NOMO-1 (cell line): Measurements from ENCODE around the gene MCOLN3.
"Not testable (repeated sequence)": the region's sequence is repeated elsewhere in the genome, so short reads cannot be mapped to it uniquely, and the experiment has no call there.

Source experiments
- DNase-seq, 2 experiments: peaks; one replicate each; lab custom pipeline; 2025; ENCODE audit not compliant: unreplicated experiment in 2 of 2; lab: John Stamatoyannopoulos, UW

The MCOLN3 gene

DNA sequence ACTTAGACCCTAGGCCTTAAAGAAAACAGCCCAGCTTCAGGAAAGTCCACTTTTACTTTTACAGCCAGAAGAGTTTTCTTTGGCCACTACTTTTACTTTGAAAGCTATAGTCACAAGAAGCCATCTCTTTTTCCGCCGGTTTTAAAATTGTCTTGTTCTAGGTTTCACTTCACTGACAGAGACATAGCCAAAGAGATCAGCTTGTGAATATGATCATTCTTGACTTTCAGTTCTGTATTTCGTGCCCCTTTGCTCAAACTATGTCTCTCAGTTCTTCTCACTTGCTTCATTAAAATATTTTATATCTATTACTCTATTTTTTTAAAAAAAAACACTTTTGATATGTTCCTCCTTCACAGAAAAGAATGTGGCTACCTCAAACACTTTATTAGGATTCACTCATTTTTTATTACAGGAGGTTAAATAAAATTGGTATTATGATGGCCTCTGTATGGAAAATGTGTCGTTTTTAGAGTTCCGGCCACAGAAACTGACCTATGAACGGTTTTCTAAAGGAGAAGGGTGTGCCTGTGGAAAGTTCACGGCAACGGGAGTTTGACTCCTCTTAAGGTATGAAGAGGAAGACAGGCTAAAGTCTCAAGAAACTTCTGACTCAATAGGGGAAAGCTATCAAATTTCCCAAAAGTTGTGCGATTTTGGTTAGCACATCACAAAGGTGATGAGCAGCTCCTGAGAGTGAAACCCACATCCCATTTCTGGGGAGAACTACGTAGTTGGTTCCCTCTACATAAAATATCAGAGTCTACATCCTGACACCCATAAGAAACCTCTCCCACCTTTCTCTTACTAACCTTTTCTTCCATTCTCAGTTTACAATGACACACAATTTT lies 52.6 kb downstream of the MCOLN3 start:
- DNase-seq = peak; percentile 23 to 89

DNA sequence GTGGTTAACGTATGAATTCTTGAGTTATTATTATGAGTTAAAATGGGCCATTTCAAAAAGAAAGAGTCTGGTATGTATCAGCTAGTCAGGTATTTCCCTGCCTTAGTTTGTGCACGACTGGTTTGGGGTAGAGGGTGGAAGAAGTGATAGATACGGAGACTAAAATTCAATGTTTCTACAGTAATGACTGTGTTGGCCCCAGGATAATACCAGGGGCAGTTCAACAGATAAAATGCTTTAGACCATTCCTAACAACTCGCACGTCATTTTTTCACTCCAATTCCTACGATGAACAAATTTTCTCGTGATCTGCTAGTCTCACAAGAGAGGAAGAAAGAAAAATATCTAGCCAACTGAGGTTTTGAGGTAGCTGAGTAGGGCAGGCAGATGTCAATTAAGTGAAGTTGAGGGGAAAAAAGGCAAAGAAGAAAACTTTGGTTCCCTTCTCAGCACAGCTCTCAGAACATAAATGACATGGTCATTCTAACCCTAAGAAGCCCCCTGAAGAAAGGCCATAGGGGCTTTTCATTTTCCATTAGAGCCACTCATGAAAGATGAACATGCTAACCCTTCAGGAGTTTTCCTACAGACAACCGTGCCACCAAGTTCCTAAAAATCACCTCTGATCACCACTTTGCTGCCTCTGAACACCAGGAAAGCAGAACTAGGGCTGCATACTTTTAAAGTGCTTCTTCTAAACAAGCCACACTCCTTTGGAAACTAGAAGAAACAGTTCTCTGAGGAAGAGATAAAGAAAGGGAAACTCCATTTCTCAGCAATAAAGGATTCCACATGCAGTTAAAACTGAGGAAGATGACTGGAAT lies 57.0 kb downstream of the MCOLN3 start:
- peak; percentile 26 to 74 for DNase-seq

DNA sequence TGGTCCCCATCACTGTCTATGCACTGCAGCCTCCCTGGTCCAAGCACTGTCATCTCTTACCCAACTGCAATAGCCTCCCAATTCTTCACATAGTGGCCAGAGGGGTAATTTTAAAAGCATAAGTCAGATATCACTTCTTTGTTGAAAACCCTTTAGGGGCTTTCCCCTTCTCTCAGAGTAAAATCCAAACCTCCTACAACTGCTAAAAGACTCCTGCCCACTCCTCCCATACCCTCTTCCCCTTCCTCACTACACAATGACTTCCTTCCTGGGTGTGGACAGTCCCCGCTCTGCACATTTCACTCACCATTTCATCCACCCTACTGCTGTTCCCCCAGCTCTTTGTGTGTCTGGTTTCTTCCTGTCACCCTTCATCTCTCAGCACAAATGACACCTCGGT lies 59.7 kb downstream of the MCOLN3 start:
- DNase-seq = no peak

DNA sequence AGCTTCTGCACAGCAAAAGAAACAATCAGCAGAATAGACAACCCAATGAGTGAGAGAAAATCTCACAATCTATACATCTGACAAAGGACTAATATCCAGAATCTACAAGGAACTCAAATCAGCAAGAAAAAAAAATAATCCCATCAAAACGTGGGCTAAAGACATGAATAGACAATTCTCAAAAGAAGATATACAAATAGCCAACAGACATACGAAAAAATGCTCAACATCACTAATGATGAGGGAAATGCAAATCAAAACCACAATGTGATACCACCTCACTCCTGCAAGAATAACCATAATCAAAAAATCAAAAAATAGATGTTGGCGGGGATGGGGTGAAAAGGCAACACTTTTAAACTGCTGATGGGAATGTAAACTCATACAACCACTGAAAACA lies 61.7 kb downstream of the MCOLN3 start:
- not testable (repeated sequence) for DNase-seq

DNA sequence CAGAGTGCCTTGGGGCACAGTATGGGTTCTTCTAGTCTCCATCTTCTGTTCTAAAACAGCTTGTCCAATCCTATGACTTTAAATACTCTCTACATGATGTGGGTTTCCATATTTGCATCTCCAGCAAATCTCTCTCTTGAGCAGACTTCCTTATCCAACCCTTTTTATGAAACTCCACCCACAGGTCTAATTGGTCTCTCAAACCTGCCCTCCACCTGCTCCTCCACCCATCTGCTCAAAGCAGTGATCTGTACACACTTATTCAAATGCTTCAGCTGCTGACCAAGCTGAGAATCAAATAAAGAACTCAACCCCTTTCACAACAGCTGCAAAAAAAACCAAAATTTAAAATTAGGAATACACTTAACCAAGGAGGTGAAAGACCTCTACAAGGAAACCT lies 62.9 kb downstream of the MCOLN3 start:
- no peak for DNase-seq

DNA sequence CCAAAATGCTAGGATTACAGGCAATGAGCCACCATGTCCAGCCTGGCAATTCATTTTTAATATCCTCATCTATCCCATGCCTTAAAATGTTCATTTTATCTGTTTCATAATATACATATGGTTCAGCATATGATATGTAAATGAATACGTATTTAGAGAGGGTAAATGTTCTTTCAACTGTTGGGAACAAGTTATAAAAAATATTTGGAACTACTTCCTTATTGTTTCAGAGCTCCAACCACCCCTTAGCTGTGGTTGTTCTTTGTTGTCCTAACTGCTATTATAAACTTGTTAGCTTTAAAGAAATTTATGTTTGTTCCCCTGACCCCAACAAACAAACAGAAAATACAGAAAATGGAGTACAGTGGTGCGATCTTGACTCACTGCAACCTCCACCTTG lies 65.9 kb downstream of the MCOLN3 start:
- no peak for DNase-seq

DNA sequence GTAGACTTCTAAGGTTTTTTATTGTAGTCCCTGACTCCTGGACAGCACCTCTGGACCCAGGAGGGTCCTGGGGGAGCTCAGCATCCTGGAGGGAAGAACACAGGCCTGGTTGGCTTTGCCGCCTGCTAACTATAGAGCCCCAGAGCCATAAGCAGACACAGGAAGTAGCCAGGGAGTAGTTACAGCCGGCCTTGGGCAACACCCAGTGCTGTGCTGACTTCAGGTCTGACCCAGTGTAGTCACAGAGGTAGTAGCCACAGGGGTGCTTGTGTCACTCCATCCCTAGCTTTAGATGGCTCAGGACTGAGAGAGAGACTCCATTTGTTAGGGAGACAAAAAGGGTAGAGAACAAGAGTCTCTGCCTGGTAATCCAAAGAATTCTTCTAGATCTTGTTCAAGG lies 73.3 kb downstream of the MCOLN3 start:
- DNase-seq = peak in 1 of 2 experiments; percentile 10

DNA sequence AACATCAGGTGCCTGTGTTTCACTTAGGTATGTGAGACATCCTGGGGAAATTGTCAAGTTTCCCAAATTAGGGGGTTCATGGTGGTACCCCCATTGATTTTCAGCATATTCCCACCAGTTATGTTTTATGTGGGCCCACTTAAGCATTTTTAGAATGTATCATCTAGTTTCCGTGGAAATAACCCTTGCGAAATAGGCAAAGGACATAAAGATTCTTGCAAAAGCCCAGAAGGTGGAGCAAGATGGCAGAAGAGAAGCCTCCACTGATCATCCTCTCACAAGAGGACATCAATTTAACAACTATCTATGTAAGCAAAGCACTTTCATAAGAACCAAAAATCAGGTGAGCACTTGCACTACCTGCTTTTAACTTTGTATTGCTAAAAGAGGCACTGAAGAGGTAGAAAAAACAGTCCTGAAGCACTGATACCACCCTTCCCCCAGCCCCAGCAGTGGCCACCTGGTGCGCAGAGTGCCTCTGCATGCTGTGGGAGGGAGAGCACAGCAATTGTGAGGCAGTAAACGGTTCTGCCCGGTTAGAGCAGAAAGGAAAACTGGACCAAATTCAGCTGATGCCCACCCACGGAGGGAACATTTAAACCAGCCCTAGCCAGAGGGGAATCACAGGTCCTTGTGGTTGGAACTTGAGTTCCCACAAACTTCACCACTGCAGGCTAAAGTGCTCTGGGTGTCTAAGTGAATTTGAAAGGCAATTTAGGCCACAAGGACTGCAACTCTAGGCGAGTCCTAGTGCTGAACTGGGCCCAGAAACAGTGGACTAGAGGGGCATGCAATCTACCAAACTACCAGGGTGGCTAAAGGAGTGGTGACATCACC lies 74.6 kb downstream of the MCOLN3 start:
- peak; percentile 79 to 81 for DNase-seq

DNA sequence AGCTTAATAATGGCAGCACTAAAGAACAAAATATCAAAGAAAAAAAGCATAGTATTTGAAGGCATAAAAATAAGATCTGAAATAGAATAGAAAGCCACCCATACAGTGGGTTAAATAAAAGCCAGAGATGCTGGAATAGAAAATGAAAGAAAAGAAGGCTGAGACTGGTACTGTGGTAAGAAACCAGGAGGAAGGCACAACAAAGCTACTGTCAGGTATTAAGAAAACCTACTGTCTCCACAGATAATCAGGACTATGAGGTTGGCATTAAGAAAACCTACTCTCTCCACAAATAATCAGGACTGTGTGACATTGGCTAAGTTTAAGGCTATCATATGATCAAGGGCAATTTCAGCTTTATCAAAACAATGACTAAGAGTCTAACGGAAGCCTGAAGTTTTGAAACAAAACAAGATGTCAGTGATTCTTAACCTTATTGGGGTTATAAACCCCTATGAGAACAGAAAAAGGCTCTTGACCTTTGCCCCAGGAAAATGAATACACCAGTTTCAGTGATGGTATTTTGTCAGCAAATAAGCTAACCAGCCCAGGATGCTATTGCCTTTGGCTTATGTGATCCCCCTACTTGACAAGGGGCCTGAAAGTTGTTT lies 75.8 kb downstream of the MCOLN3 start:
- peak in 1 of 2 experiments; percentile 13 for DNase-seq

DNA sequence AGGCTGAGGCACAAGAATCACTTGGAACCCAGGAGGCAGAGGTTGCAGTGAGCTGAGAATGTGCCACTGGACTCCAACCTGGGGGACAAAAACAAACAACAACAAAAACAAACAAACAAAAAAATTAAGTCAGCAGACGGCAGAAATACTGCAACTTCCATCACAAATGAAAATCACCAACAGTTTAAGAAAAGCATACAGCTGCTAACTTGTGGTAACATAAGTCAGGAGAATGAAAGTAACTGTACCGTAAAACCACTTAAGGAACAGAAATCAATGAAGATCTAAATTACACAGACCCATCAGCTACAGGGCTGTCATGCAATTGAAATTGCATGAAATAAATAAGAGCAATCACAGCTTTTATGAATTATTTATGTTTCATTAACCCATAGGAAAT lies 76.3 kb downstream of the MCOLN3 start:
- no peak for DNase-seq

DNA sequence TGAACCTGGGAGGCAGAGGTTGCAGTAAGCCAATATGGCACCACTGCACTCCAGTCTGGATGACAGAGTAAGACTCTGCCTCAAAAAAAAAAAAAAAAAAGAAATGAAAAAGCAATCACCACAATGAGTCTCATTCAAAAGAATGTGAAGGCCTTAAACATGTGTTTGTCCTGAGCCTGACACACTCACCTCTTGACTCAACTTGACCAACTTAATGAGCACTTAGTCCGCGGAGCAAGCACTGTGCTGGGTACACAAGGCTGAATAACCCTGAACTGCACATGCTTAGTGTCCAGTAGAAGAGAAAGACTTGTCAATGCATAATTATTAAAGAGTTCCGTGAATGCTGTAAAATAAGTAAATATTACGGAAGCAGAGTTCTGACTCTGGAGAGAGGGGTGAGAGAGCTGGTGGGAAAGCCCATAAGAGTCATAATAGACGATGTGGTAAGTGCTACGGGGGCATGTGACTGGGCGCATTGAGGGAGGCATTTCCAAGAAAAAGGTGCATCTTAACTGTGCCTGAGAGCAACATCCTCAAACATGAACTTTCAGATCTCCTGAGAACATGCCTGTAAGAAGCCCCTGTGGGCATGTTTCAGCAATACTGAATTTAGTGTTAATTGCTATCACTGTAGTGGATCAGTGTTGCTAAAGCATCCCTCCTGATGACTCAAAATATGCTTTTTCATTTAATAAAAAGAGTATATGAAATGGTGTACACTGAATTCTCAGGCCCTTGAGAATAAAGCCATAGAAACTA lies 78.6 kb downstream of the MCOLN3 start:
- DNase-seq = no peak

DNA sequence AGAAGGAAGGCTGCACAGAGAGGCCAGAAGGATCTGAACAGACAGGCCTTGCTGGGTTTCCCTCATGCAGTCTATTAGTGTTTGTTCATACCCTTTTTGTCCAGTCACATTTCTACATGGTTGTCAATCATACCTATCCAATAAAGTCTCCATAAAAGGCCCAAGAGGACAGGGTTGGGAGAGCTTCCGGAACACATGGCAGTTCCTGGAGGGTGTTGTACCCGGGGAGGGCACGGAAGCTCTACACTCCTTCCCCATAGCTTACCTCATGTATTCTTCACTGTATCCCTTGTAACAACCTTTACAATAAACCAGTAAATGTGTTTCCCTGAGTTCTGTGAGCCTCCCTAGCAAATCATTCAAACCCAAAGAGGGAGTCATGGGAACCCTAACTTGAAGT lies 79.4 kb downstream of the MCOLN3 start:
- DNase-seq = no peak

DNA sequence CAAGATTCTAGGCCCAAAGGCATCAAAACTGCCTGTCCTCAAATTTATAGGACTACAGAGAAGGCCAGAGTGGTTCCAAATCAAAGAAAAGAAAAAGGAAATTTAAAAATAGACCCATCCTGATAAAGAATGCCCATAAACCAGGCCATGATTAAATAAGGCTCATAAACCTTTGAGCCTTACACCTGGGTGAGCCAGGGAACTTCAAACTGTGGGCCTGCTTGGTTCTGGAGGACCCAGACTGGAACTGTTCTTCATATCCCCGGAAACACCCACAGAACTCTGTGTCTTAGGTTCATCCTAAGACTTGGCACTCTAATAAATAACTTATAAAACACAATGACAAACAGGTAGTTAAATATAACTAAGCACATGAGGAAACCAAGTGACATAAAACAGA lies 80.2 kb downstream of the MCOLN3 start:
- DNase-seq = no peak
